Activated CD8-positive, alpha-beta T cell treated with anti-CD3 and anti-CD28 coated beads, Interleukin-2, amount 10 ng/mL, durations not matched to agents 7 days and 5 days (primary cell): ENCODE measurements around the gene SQOR. TPM values are rescaled to one million over a fixed set of nuclear protein-coding genes. Genes with fewer than 3 reads are reported as not detected.

Experiments used
- ATAC-seq: fragments of 150-1000 bp; cut with Tn5 transposase; one replicate; pipeline ENCODE4 v1.10.0; 2021; ENCODE audit warnings: moderate library complexity
- CTCF ChIA-PET: fragments of 350-600 bp; sonication (Branson Sonifier 250); formaldehyde crosslinking; loops from one replicate; lab custom pipeline; 2021; ENCODE audit warnings: antibody characterized with exemption; lab: Charles Lee
- POLR2A ChIA-PET: fragments of 350-600 bp; sonication (Branson Sonifier 250); formaldehyde crosslinking; loops from one replicate; lab custom pipeline; 2021; ENCODE audit warnings: antibody characterized with exemption; lab: Charles Lee
- DNase-seq: peaks from one replicate; pipeline ENCODE4 v3.0.0-alpha.2; 2020
- H3K27ac Mint-ChIP-seq: one replicate; pipeline ENCODE4 v1.8.0; 2021; ENCODE audit warnings: mild to moderate bottlenecking, mixed read lengths
- H3K27me3 Mint-ChIP-seq: one replicate; pipeline ENCODE4 v1.8.0; 2021; ENCODE audit warnings: low read depth, mixed read lengths
- H3K36me3 Mint-ChIP-seq: one replicate; pipeline ENCODE4 v1.8.0; 2021; ENCODE audit warnings: low read depth, mixed read lengths
- H3K4me1 Mint-ChIP-seq: one replicate; pipeline ENCODE4 v1.8.0; 2021; ENCODE audit warnings: low read depth, mixed read lengths
- H3K4me3 Mint-ChIP-seq: one replicate; pipeline ENCODE4 v1.8.0; 2021; ENCODE audit warnings: mild to moderate bottlenecking, mixed read lengths
- H3K9me3 Mint-ChIP-seq: one replicate; pipeline ENCODE4 v1.8.0; 2022; ENCODE audit warnings: mixed read lengths; ENCODE audit not compliant: insufficient read depth
- total RNA-seq, 2 experiments: library from RNA; stranded (reverse); gene quantifications; one replicate each; pipeline ENCODE4 v1.2.3, GENCODE V29; 2021

The SQOR gene
- total RNA-seq, 2 experiments from 2014 or later, result 75.8 to 79.6 TPM

DNA sequence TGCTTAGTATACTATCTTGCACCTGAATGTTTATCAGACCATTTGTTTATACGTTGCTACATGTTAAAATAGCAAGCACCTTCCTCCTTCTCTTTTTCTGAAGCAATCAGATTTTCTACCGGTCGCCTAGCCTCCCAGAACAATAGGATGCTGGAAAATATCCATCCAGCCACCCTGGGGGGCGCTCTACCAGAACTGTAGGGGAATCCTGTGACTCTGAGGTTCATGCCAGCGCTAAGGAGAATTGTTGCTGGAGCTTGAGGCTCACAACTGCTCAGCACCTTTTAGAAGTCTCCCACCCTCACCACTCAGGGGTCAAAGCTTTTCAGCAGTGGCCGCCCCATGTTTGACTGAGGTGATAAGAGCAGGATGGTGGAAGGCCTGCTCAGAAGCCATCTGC lies 27.5 kb downstream of the SQOR start:
- Mint-ChIP-seq H3K36me3 (peaks cover 45% of the 10 kb centered on the region), H3K27ac (no peak overlapping the region), H3K27me3 (no peaks in the 10 kb centered on the region), H3K4me3 (no peak overlapping the region), H3K9me3 (no peaks in the 10 kb centered on the region), H3K4me1 (peaks cover 7% of the 10 kb centered on the region)
- ChIA-PET CTCF (no interaction called here), POLR2A (interaction anchor here (0.8 kb wide), 1 partner anchor 15 kb away, joined by 3 read pairs; no protein-coding TSS in a partner anchor)
- DNase-seq (no peak), ATAC-seq (no peak)

DNA sequence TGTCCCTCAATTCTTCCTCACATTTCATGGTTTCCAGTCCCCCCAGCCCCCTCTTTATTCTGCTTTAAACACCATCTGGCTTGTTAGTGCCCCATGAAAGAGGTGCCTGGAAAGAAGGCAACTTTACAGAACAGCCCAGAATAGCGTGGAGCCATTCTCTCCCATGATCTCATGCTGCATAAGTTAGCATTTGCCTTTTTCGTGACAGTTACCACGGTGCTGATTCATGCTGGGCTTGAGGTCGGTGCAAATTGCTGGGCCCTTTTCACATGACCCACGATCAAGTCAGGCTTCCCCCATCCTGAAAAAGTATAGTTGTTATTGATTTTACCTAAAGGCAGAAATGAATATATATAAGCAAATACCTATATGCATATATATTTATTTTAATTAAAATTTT lies 29.6 kb downstream of the SQOR start:
- CTCF ChIA-PET, result no interaction called here
- ATAC-seq, result no peak
- H3K4me3 Mint-ChIP-seq, result no peak overlapping the region

GRCh38 chr15:45665261-45665660 lies 30.4 kb downstream of the SQOR start:
- H3K27ac Mint-ChIP-seq, result no peak overlapping the region
- DNase-seq, result no peak
- CTCF ChIA-PET, result no interaction called here

More for the DNA sequence above, 29.6 kb downstream of the SQOR start:
- peaks cover 47% of the 10 kb centered on the region for H3K36me3 Mint-ChIP-seq
- no peaks in the 10 kb centered on the region for H3K27me3 Mint-ChIP-seq
- POLR2A ChIA-PET, result no interaction called here
- H3K9me3 Mint-ChIP-seq, result no peaks in the 10 kb centered on the region
- H3K27ac Mint-ChIP-seq, result no peak overlapping the region
- peaks cover 7% of the 10 kb centered on the region for H3K4me1 Mint-ChIP-seq
- DNase-seq, result no peak

DNA sequence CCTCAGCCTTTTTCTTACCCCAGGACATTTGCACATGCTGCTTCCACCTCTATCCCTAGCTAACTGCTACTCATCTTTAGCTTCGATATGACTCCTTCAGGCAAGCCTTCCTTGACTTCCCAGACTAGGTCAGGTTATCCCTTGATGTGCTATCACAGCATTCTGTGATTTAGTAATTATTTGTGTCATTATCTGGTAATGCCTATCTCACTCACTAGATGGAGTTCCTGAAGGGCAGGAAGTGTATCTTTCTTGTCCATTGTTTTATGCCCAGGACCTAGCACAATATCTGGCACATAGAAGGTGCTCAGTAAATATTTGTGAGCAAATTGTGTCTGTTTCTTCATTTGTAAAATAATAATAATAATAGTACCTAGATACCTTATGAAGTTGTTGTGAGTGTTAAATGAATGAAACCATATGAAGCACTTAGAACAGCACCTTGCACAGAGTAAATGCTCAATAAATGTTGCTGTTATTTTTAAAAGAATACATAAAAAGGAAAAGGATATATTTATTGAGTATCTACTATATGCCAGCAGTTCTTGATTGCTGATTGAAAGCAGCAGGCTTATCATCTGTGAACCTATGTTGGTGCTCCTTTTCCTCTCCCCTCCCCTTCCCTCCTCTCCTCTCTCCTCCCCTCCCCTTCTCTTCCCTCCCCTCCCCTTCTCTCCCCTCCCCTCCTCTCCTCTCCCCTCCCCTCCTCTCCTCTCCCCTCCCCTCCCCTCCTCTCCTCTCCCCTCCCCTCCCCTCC lies 31.5 kb downstream of the SQOR start:
- Mint-ChIP-seq H3K4me3 (no peak overlapping the region), H3K27me3 (no peaks in the 10 kb centered on the region), H3K4me1 (peaks cover 7% of the 10 kb centered on the region), H3K27ac (no peak overlapping the region), H3K9me3 (no peaks in the 10 kb centered on the region), H3K36me3 (peaks cover 51% of the 10 kb centered on the region)
- ATAC-seq, result no peak
- CTCF ChIA-PET, result interaction anchor here (1.2 kb wide), 1 partner anchor 39 kb away, joined by 5 read pairs; no protein-coding TSS in a partner anchor
- POLR2A ChIA-PET, result no interaction called here
- DNase-seq, result no peak

More at GRCh38 chr15:45665261-45665660, 30.4 kb downstream of the SQOR start:
- Mint-ChIP-seq H3K9me3 (no peaks in the 10 kb centered on the region), H3K36me3 (peaks cover 49% of the 10 kb centered on the region), H3K4me1 (peaks cover 7% of the 10 kb centered on the region), H3K4me3 (no peak overlapping the region), H3K27me3 (no peaks in the 10 kb centered on the region)
- POLR2A ChIA-PET, result no interaction called here
- no peak for ATAC-seq

GRCh38 chr15:45667002-45667401 lies 32.2 kb downstream of the SQOR start:
- peaks cover 47% of the 10 kb centered on the region for H3K36me3 Mint-ChIP-seq
- ATAC-seq (no peak), DNase-seq (no peak)
- ChIA-PET POLR2A (no interaction called here), CTCF (interaction anchor here (1.2 kb wide), 1 partner anchor 38 kb away, joined by 5 read pairs; no protein-coding TSS in a partner anchor)
- no peaks in the 10 kb centered on the region for H3K27me3 Mint-ChIP-seq
- H3K27ac Mint-ChIP-seq, result no peak overlapping the region
- peaks cover 7% of the 10 kb centered on the region for H3K4me1 Mint-ChIP-seq
- no peaks in the 10 kb centered on the region for H3K9me3 Mint-ChIP-seq
- no peak overlapping the region for H3K4me3 Mint-ChIP-seq

DNA sequence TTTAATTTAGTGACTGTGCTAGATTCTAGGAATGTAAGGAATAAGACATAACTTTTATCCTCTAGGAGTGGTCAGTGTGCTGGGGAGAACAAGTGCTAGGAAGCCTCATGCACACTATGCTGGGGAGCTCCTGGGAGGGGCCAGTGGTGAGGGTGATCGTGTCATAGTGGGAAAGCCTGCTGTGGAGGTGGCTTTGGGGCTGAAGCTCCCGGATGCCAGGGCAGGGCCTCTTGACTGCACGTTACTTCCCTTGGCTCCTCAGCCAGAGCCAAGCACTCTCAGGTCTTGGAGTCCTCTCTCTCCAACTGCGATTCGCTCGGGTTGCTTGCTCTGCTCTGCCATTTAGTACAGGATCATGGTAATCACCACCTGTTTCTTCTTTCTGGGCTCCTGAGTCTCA lies 33.6 kb downstream of the SQOR start:
- Mint-ChIP-seq H3K27ac (no peak overlapping the region), H3K4me1 (peaks cover 7% of the 10 kb centered on the region)
- POLR2A ChIA-PET, result no interaction called here

GRCh38 chr15:45669422-45669821 lies 34.6 kb downstream of the SQOR start:
- no peak overlapping the region for H3K27ac Mint-ChIP-seq
- no peak for ATAC-seq

More for the DNA sequence above, 33.6 kb downstream of the SQOR start:
- H3K36me3 Mint-ChIP-seq, result peaks cover 40% of the 10 kb centered on the region
- CTCF ChIA-PET, result interaction anchor here (3.2 kb wide), 1 partner anchor 38 kb away, joined by 11 read pairs; no protein-coding TSS in a partner anchor
- H3K9me3 Mint-ChIP-seq, result no peaks in the 10 kb centered on the region
- DNase-seq (no peak), ATAC-seq (no peak)
- H3K4me3 Mint-ChIP-seq, result no peak overlapping the region
- H3K27me3 Mint-ChIP-seq, result no peaks in the 10 kb centered on the region

GRCh38 chr15:45670091-45670490 lies 35.3 kb downstream of the SQOR start:
- no peak for DNase-seq
- no peak for ATAC-seq
- CTCF ChIA-PET, result interaction anchor here (3.2 kb wide), 1 partner anchor 36 kb away, joined by 11 read pairs; no protein-coding TSS in a partner anchor
- Mint-ChIP-seq H3K9me3 (no peaks in the 10 kb centered on the region), H3K27ac (no peak overlapping the region), H3K36me3 (peaks cover 35% of the 10 kb centered on the region), H3K4me3 (no peak overlapping the region), H3K27me3 (no peaks in the 10 kb centered on the region), H3K4me1 (no peaks in the 10 kb centered on the region)
- POLR2A ChIA-PET, result no interaction called here

More at GRCh38 chr15:45669422-45669821, 34.6 kb downstream of the SQOR start:
- Mint-ChIP-seq H3K36me3 (peaks cover 34% of the 10 kb centered on the region), H3K4me3 (no peak overlapping the region), H3K9me3 (no peaks in the 10 kb centered on the region), H3K27me3 (no peaks in the 10 kb centered on the region), H3K4me1 (peaks cover under 1% of the 10 kb centered on the region)
- POLR2A ChIA-PET, result no interaction called here
- CTCF ChIA-PET, result interaction anchor here (3.2 kb wide), 1 partner anchor 36 kb away, joined by 11 read pairs; no protein-coding TSS in a partner anchor
- no peak for DNase-seq

DNA sequence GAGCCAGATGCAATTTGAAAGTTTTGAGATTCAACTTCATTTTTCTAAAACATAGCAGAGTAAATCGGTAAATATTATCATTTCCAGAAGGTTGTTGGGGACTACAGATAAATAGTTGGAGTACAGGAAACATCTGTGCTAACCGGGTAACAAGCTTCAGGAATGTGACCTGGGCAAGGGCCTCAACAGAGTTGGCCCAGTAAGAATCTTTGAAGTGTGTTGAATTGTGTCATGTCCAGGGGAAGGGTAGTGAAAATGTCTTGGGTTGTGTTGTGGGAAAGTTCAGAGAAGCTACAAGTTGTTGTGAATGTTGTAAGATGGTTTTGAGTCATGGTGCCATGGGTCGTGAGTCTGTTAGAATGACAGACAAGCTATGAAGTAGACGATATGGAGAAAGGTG lies 35.7 kb downstream of the SQOR start:
- ChIA-PET CTCF (interaction anchor here (3.2 kb wide), 1 partner anchor 35 kb away, joined by 11 read pairs; no protein-coding TSS in a partner anchor), POLR2A (no interaction called here)
- Mint-ChIP-seq H3K27me3 (no peaks in the 10 kb centered on the region), H3K4me1 (no peaks in the 10 kb centered on the region), H3K9me3 (no peaks in the 10 kb centered on the region), H3K36me3 (peaks cover 32% of the 10 kb centered on the region), H3K27ac (no peak overlapping the region), H3K4me3 (no peak overlapping the region)
- DNase-seq (no peak), ATAC-seq (no peak)

DNA sequence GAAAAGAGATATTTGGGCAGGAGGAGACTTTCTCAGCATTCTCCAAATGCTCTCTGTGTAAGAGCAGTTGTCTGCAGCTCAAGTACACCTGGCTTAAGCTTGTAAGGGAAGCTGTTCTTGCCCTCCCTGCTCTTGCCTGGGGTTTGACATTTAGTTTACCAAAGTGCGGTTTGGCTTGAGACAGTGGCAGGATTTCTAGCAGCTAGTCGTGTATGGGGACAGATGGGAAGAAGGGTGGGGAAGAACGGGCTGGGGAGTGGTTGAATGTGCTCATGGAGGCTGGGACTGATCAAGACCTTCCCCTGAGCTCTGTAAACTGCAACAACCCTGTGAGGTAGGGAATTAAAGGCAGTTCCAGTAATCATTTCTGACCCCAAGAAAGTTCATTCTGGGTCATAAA lies 39.8 kb downstream of the SQOR start:
- Mint-ChIP-seq H3K27me3 (no peaks in the 10 kb centered on the region), H3K4me3 (no peak overlapping the region), H3K27ac (no peak overlapping the region), H3K9me3 (no peaks in the 10 kb centered on the region), H3K36me3 (peaks cover 44% of the 10 kb centered on the region), H3K4me1 (no peaks in the 10 kb centered on the region)
- CTCF ChIA-PET, result interaction anchor here (1.0 to 1.5 kb wide), 2 partner anchors 10 to 17 kb away, joined by 3 to 4 read pairs; no protein-coding TSS in a partner anchor
- POLR2A ChIA-PET, result no interaction called here
- ATAC-seq, result no peak
- DNase-seq, result no peak

- peaks cover 49% of the 10 kb centered on the region for H3K36me3 Mint-ChIP-seq
- no peak for DNase-seq
- H3K4me1 Mint-ChIP-seq, result no peaks in the 10 kb centered on the region
- no peaks in the 10 kb centered on the region for H3K9me3 Mint-ChIP-seq
- ChIA-PET POLR2A (interaction anchor here (1.0 kb wide), 1 partner anchor 43 kb away, joined by 5 read pairs; the partner anchor contains the start of gene SQOR), CTCF (no interaction called here)
- ATAC-seq, result no peak
- no peak overlapping the region for H3K27ac Mint-ChIP-seq
- no peak overlapping the region for H3K4me3 Mint-ChIP-seq
- H3K27me3 Mint-ChIP-seq, result no peaks in the 10 kb centered on the region
Observed at GRCh38 chr15:45677797-45678196, 43.0 kb downstream of the SQOR start.
